K562 (cell line): ENCODE data around the gene NBEA. TPM values are rescaled to one million over a fixed set of nuclear protein-coding genes. Genes with fewer than 3 reads are reported as not detected.

ENCODE experiments used
- RAD21 ChIP-seq, 2 experiments: fragments of 250-450 bp in 1 of 2; fragments of 450-650 bp in 1 of 2; sonication (Bioruptor Pico) in 1 of 2; formaldehyde crosslinking in 1 of 2; IDR thresholded peaks in 1 of 2; conservative IDR thresholded peaks in 1 of 2; 2 replicates each; pipeline versions ENCODE4 v1.4.0 to v1.8.0; 2020 to 2022; ENCODE audit warnings: mild to moderate bottlenecking in 2 of 2, moderate library complexity in 1 of 2
- ZBTB40 ChIP-seq, 2 experiments: fragments of 450-650 bp in 1 of 2; sonication (generic) in 1 of 2; formaldehyde crosslinking in 1 of 2; IDR thresholded peaks; 2 replicates each; pipeline versions ENCODE4 v1.7.1 to v1.9.0; 2016 to 2022; ENCODE audit warnings: inconsistent platforms in 1 of 2, mild to moderate bottlenecking in 1 of 2, missing genetic modification reagents in 1 of 2
- polyA plus RNA-seq, 8 experiments: library from polyadenylated mRNA; depleted of rRNA in 4 of 8; stranded (reverse) in 5 of 8; unstranded in 3 of 8; fragments of >200 nt; fragmentation: Nextera tagmentation in 2 of 8; fragmentation: Illumina TruSeq in 1 of 8; extraction: Ambion mirVana in 2 of 8; extraction: Trizol in 1 of 8; gene quantifications; 2 replicates each; pipeline versions ENCODE4 v1.2.1 to v1.2.3, GENCODE V29; 2011 to 2014; ENCODE audit warnings: inconsistent platforms in 1 of 8, missing spikeins in 1 of 8
- total RNA-seq, 7 experiments: library from RNA; depleted of rRNA in 6 of 7; stranded (reverse); fragments of >200 nt in 6 of 7; fragmentation: Illumina TruSeq in 2 of 7; extraction: Trizol in 2 of 7; gene quantifications; 2 replicates each; pipeline versions ENCODE4 v1.2.1 to v1.2.3, GENCODE V29; 2011 to 2021; ENCODE audit warnings: low replicate concordance in 1 of 7

NBEA gene
- total and polyA plus RNA-seq, 9 of the 15 experiments (the other 6 are each of a cell fraction or from before 2014, with no cell fraction given) = 0.03 to 0.94 (median 0.05) TPM; not detected in 2

GRCh38 chr13:35345992-35346391 is 403.9 kb downstream of the NBEA start (continued):
- TF ChIP-seq ZBTB40 (IDR thresholded peaks at IDR 0.05) (no peak), ZBTB40 (CRISPR knock-in tag; IDR thresholded peaks at IDR 0.05) (no peak), RAD21 (CRISPR knock-in tag; conservative IDR thresholded peaks at IDR 0.05 in 1 of 2, IDR thresholded peaks at IDR 0.05 in 1 of 2) (no peak)
